ENCODE measurements around the gene ARID5B.

The ARID5B gene

GRCh38 chr10:61994405-61995219, 93.1 kb downstream of the ARID5B start:
- TF ChIP-seq CTCF (conservative IDR thresholded peaks at IDR 0.05) = no peak
- H3K27ac ChIP-seq = no peak overlapping the region

GRCh38 chr10:61995220-61995503, 93.7 kb downstream of the ARID5B start:
- no peak for TF ChIP-seq CTCF (conservative IDR thresholded peaks at IDR 0.05)
- H3K27ac ChIP-seq = no peak overlapping the region

GRCh38 chr10:61998937-61999336, 97.4 kb downstream of the ARID5B start:
- H3K27ac ChIP-seq = no peak overlapping the region

GRCh38 chr10:62000037-62000603, 98.6 kb downstream of the ARID5B start:
- no peak overlapping the region for H3K27ac ChIP-seq
- TF ChIP-seq CTCF (conservative IDR thresholded peaks at IDR 0.05) = no peak

More at GRCh38 chr10:61998937-61999336, 97.4 kb downstream of the ARID5B start:
- TF ChIP-seq CTCF (conservative IDR thresholded peaks at IDR 0.05) = no peak

GRCh38 chr10:62000726-62001125, 99.2 kb downstream of the ARID5B start:
- no peak overlapping the region for H3K27ac ChIP-seq
- TF ChIP-seq CTCF (conservative IDR thresholded peaks at IDR 0.05) = no peak

GRCh38 chr10:62001898-62002297, 100.4 kb downstream of the ARID5B start:
- H3K27ac ChIP-seq = no peak overlapping the region

GRCh38 chr10:62002753-62003152, 101.3 kb downstream of the ARID5B start:
- no peak overlapping the region for H3K27ac ChIP-seq
- TF ChIP-seq CTCF (conservative IDR thresholded peaks at IDR 0.05) = no peak

More at GRCh38 chr10:62001898-62002297, 100.4 kb downstream of the ARID5B start:
- TF ChIP-seq CTCF (conservative IDR thresholded peaks at IDR 0.05) = no peak

Measured in VCaP (cell line).